Fibroblast of lung (primary cell): ENCODE results near the gene WFDC12.

Experiments used
- CTCF ChIP-seq, 2 donors: IDR thresholded peaks in 1 of 2; conservative IDR thresholded peaks in 1 of 2; 1 replicate in 1 of 2; 2 replicates in 1 of 2; pipeline ENCODE4 v1.5.1; 2011 to 2012; ENCODE audit warnings: low read length in 2 of 2, control low read depth in 1 of 2, inconsistent platforms in 1 of 2, low read depth in 1 of 2, mild to moderate bottlenecking in 1 of 2
- EZH2 ChIP-seq: IDR thresholded peaks from 2 replicates; pipeline ENCODE4 v1.5.1; 2012; ENCODE audit warnings: low read length, control low read depth, mild to moderate bottlenecking; ENCODE audit errors: missing control alignments

- TF ChIP-seq CTCF (conservative IDR thresholded peaks at IDR 0.05 in 1 of 2, IDR thresholded peaks at IDR 0.05 in 1 of 2; ENCODE audit: low read depth in 1 of 2, low read length in 2 of 2) (no peak), EZH2 (no peak)
Measured at GRCh38 chr20:45157962-45158361, 33.7 kb upstream of the WFDC12 start.
